Embryonic facial prominence (tissue), 1 donor: ENCODE results near the gene MLLT1.
"Not testable (repeated sequence)": the region's sequence is repeated elsewhere in the genome, so short reads cannot be mapped to it uniquely, and the experiment has no call there.

Experiments used
- DNase-seq: peaks from one replicate; pipeline ENCODE4 v3.0.0-alpha.2; 2016; ENCODE audit errors: extremely low spot score

The MLLT1 gene, protein sequence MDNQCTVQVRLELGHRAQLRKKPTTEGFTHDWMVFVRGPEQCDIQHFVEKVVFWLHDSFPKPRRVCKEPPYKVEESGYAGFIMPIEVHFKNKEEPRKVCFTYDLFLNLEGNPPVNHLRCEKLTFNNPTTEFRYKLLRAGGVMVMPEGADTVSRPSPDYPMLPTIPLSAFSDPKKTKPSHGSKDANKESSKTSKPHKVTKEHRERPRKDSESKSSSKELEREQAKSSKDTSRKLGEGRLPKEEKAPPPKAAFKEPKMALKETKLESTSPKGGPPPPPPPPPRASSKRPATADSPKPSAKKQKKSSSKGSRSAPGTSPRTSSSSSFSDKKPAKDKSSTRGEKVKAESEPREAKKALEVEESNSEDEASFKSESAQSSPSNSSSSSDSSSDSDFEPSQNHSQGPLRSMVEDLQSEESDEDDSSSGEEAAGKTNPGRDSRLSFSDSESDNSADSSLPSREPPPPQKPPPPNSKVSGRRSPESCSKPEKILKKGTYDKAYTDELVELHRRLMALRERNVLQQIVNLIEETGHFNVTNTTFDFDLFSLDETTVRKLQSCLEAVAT

GRCh38 chr19:6279931-6280591 lies at the start of gene MLLT1:
Gene MLLT1 (minus strand): TSS chr19:6279975. CDS start chr19:6279784, 191 bp downstream.
- peak; percentile 88 for DNase-seq

DNA sequence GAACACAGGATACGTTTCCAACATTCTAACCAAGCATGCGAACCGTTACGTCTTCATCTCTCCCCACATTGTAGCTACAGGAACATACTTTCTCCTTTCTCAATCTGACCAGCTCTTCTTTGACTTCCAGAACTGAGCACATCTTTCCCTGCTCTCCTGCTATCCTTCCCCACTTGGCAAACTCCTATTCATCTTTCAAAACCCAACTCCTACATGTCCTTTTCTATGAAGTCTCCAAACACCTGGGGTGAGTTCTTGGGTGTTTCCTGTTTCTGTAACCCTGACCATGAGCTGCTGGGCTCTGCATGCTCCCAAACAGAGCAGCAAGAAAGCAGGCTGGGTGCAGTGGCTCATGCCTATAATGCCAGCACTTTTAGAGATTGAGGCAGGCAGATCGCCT lies 47.0 kb upstream of the MLLT1 start:
- DNase-seq: no peak

DNA sequence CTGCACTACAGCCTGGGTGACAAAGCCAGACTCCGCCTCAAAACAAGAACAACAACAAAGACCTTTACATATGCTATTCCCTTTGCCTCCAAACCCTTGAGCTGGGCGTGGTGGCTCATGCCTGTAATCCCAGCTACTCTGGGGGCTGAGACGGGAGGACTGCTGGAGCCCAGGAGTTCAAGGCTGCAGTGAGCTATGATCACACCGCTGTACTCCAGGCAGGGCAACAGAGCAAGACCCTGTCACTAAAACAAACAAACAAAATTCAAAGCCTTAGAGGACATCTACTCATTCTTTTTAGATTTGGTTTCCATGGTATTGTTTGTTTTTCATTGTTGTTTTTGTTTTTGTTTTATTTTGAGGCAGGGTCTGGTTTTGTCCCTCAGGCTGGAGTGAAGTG lies 45.8 kb upstream of the MLLT1 start:
- DNase-seq: no peak

DNA sequence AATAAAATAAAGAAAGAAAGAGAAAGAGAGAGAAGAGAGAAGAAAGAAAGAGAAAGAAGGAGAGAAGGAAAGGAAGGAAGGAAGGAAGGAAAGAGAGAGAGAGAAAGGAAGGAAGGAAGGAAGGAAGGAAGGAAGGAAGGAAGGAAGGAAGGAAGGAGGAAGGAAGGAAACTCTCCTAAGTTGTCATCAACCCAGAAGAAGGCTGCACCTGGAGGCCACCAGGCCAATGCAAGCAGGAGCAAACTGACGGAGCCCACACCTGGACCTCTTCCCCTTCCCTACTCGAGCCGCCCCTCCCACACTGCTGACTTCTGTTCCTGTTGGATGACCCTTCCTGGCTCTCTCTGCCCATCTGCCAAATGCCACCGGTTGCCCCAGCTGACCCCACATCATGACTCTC lies 45.0 kb upstream of the MLLT1 start:
- DNase-seq: no peak

DNA sequence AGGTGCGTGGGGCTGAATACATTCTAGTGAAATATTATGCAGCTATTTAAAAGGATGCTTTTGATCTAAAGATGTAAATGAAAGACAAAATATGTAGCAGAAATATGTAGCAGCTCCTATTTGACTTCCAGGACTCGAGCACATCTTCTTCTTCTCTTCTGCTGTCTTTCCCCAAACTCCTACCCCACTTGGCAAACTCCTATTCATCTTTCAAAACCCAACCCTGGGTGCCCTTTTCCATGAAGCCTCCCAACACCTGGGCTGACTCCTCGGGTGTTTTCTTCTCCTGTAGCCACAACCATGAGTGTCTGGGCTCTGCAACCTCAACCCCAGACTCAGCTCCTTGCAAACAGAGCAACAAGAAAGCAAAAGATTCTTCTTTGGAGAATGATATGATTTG lies 42.5 kb upstream of the MLLT1 start:
- DNase-seq: no peak

GRCh38 chr19:6319376-6319775 lies 39.6 kb upstream of the MLLT1 start:
- DNase-seq: no peak

DNA sequence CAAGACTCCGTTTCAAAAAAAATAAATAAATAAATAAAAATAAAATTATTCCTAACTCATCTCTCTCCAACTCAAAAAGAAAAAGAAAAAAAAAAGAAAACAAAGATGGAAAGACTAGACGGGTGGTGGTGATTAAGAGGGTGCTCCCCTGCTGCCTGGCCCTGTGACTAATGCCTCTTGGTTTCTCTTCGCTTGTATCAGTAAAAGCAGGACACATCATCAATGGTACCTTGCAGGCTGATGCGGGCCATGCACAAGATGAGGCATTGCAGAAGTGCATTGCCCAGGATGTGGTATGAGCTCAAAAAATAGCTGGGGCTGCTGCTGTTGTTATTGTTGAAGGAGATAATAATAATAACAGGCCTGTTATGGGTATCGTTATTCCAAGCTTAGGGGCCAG lies 39.0 kb upstream of the MLLT1 start:
- DNase-seq: no peak

DNA sequence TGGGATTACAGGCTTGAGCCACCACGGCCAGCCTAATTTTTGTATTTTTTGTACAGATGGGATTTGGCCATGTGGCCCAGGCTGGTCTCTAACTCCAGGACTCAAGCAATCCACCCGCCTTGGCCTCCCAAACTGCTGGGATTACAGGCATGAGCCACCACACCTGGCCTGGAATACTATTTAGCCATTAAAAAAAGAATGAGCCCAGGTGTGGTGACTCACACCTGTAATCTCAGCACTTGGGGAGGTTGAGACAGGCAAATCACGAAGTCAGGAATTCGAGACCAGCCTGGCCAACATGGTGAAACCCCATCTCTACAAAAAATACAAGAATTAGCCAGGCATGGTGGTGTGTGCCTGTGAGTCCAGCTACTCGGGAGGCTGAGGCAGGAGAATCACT lies 35.9 kb upstream of the MLLT1 start:
- not testable (repeated sequence) for DNase-seq

GRCh38 chr19:6313398-6313969 lies 33.7 kb upstream of the MLLT1 start:
- DNase-seq: no peak

- no peak for DNase-seq
These were observed 32.2 kb upstream of the MLLT1 start for GRCh38 chr19:6312018-6312417.

DNA sequence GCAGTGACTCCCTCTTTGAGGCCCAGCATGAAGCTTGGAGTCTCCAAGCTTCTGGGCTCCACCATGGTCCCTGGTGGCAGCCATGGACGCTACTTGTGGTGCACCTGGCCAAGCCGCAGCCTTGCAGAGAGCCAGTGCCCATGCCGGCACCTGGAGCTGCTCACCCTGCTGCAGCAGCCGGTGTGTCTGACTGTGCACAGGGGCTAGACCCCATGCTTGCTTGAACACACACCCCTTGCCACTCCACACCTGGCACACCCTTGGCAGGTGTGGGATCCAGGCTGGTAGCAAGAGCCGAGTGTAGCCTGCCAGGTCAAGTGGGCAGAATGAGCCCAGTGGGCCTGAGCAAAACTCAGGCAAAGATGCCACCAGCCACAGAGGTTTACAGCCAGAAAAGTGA lies 18.6 kb upstream of the MLLT1 start:
- no peak for DNase-seq

DNA sequence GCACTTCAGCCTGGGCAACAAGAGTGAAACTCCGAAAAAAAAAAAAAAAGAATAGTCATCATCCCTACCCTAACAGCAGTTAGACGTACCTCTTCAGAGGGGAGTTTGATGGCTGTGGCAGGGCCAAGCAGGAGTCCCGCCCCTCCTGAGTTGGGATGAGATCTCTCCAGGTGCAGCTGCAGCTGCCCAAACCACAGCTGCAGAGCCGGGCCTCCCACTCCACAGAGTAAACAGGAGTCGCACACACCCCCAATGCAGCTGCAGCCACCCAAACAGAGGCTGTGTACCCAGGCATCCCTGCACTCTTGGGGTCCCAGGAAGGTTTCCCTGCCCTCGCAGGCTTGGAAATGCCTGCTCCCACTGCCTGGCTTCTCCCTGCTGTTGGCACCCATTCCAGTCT lies 17.4 kb upstream of the MLLT1 start:
- no peak for DNase-seq

GRCh38 chr19:6292006-6292405 lies 12.2 kb upstream of the MLLT1 start:
- no peak for DNase-seq

GRCh38 chr19:6288737-6289136 lies 9.0 kb upstream of the MLLT1 start:
- no peak for DNase-seq

GRCh38 chr19:6287269-6287885 lies 7.6 kb upstream of the MLLT1 start:
- no peak for DNase-seq

- no peak for DNase-seq
These were observed 6.9 kb upstream of the MLLT1 start for GRCh38 chr19:6286676-6287075.

- not testable (repeated sequence) for DNase-seq
These were observed 2.6 kb upstream of the MLLT1 start for GRCh38 chr19:6282393-6282792.

GRCh38 chr19:6279620-6279930 lies 200 bp downstream of the MLLT1 start:
- DNase-seq: no peak

GRCh38 chr19:6278740-6279619 lies 795 bp downstream of the MLLT1 start:
- no peak for DNase-seq

GRCh38 chr19:6278051-6278450 lies 1.7 kb downstream of the MLLT1 start:
- no peak for DNase-seq

GRCh38 chr19:6276447-6276846 lies 3.3 kb downstream of the MLLT1 start:
- DNase-seq: no peak
